ENCODE data around the gene SORCS1.

DNA sequence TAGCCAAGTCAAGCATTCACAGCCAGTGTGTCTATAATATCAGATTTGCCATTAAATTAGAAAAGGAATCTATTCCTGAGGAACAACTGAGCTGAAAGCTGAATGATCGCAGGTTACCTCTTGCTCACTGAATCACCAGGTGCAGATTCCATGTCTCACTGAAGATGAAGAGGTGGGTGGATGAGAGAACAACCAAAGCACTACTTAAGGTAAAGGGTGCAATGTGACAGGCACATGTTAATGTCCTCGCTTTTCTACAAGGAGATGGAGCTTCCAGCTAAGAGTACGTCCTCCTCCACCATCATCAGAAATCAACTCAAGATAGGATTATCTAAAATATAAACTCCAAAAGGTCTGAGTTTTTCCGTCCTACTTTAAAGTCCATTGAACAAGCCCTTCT, 4.6 kb downstream of the SORCS1 start:
- TF ChIP-seq, protein P1, sequence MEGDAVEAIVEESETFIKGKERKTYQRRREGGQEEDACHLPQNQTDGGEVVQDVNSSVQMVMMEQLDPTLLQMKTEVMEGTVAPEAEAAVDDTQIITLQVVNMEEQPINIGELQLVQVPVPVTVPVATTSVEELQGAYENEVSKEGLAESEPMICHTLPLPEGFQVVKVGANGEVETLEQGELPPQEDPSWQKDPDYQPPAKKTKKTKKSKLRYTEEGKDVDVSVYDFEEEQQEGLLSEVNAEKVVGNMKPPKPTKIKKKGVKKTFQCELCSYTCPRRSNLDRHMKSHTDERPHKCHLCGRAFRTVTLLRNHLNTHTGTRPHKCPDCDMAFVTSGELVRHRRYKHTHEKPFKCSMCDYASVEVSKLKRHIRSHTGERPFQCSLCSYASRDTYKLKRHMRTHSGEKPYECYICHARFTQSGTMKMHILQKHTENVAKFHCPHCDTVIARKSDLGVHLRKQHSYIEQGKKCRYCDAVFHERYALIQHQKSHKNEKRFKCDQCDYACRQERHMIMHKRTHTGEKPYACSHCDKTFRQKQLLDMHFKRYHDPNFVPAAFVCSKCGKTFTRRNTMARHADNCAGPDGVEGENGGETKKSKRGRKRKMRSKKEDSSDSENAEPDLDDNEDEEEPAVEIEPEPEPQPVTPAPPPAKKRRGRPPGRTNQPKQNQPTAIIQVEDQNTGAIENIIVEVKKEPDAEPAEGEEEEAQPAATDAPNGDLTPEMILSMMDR (IDR thresholded peaks at IDR 0.05) = no peak
- TF ChIP-seq EZH2 (IDR thresholded peaks at IDR 0.05; ENCODE audit: borderline replicate concordance, insufficient read depth, low read depth, low read length, poor library complexity, severe bottlenecking) = no peak
